Ascending aorta (tissue), 2 donors: ENCODE results near the gene SGIP1. TPM values are rescaled to one million over a fixed set of nuclear protein-coding genes. Genes with fewer than 3 reads are reported as not detected.

Source experiments
- DNase-seq, 2 donors: peaks; one replicate each; pipeline ENCODE4 v3.0.0-alpha.2; 2019; ENCODE audit warnings: low spot score in 2 of 2
- H3K27ac ChIP-seq, 2 donors: fragments of 200-600 bp; sonication (generic); one replicate each; pipeline ENCODE4 v1.5.1; 2016 to 2017; ENCODE audit warnings: mild to moderate bottlenecking in 1 of 2
- H3K27me3 ChIP-seq: fragments of 200-600 bp; sonication (generic); one replicate; pipeline ENCODE4 v1.5.1; 2017
- H3K36me3 ChIP-seq, 2 donors: fragments of 200-600 bp; sonication (generic); one replicate each; pipeline ENCODE4 v1.5.1; 2016
- H3K4me1 ChIP-seq, 2 donors: fragments of 200-600 bp; sonication (generic); one replicate each; pipeline ENCODE4 v1.5.1; 2016 to 2017; ENCODE audit warnings: mild to moderate bottlenecking in 1 of 2
- H3K4me3 ChIP-seq, 2 donors: fragments of 200-600 bp; sonication (generic); one replicate each; pipeline ENCODE4 v1.5.1; 2016 to 2017; ENCODE audit warnings: mild to moderate bottlenecking in 1 of 2
- H3K9me3 ChIP-seq, 2 donors: fragments of 200-600 bp; sonication (generic); one replicate each; pipeline ENCODE4 v1.5.1; 2016
- CTCF ChIP-seq, 3 experiments: fragments of 200-600 bp in 2 of 3; fragments of 450-650 bp in 1 of 3; sonication (generic) in 2 of 3; IDR thresholded peaks; one replicate each; pipeline ENCODE4 v1.5.1; 2016 to 2019; ENCODE audit warnings: antibody characterized with exemption in 3 of 3, mild to moderate bottlenecking in 1 of 3, moderate library complexity in 1 of 3
- intact Hi-C: fragments of 100-400 bp; cut with DNase I; formaldehyde crosslinking; loops from one replicate; pipeline ENCODE4 v1.15.1; 2023
- total RNA-seq: library from RNA; depleted of rRNA; stranded (reverse); fragments of >200 nt; gene quantifications from one replicate; pipeline ENCODE4 v1.1.0, GENCODE V29; 2016

The SGIP1 gene
- total RNA-seq, 1 donor from 2014 or later = 1.6 TPM

- intact Hi-C loops = no loop called here
- Histone ChIP-seq H3K4me3 (no peak overlapping the region), H3K4me1 (no peaks in the 10 kb centered on the region), H3K27ac (no peak overlapping the region), H3K27me3 (no peaks in the 10 kb centered on the region), H3K36me3 (peaks cover 0 to 3% of the 10 kb centered on the region in 2 donors), H3K9me3 (no peaks in the 10 kb centered on the region)
- TF ChIP-seq CTCF (IDR thresholded peaks at IDR 0.05) = no peak
- no peak for DNase-seq
Observed at GRCh38 chr1:66633159-66633558, 99.2 kb downstream of the SGIP1 start.

GRCh38 chr1:66637146-66637545, 103.2 kb downstream of the SGIP1 start:
- intact Hi-C loops = no loop called here
- DNase-seq = no peak
- no peak for TF ChIP-seq CTCF (IDR thresholded peaks at IDR 0.05)
- no peaks in the 10 kb centered on the region for H3K9me3 ChIP-seq
- H3K36me3 ChIP-seq = peaks cover 0 to 2% of the 10 kb centered on the region in 2 donors
- H3K27ac ChIP-seq = no peak overlapping the region
- no peaks in the 10 kb centered on the region for H3K27me3 ChIP-seq
- H3K4me1 ChIP-seq = no peaks in the 10 kb centered on the region
- no peak overlapping the region for H3K4me3 ChIP-seq

GRCh38 chr1:66641891-66642473, 108.0 kb downstream of the SGIP1 start:
- TF ChIP-seq CTCF (IDR thresholded peaks at IDR 0.05) = no peak
- Histone ChIP-seq H3K4me1 (no peaks in the 10 kb centered on the region), H3K36me3 (peaks cover 18 to 19% of the 10 kb centered on the region in 2 donors), H3K9me3 (no peaks in the 10 kb centered on the region), H3K27me3 (no peaks in the 10 kb centered on the region), H3K27ac (no peak overlapping the region), H3K4me3 (no peak overlapping the region)
- no peak for DNase-seq
- intact Hi-C loops = no loop called here

GRCh38 chr1:66642992-66643391, 109.0 kb downstream of the SGIP1 start:
- Histone ChIP-seq H3K36me3 (peaks cover 18 to 23% of the 10 kb centered on the region in 2 donors), H3K4me1 (no peaks in the 10 kb centered on the region), H3K4me3 (no peak overlapping the region), H3K9me3 (no peaks in the 10 kb centered on the region), H3K27me3 (no peaks in the 10 kb centered on the region), H3K27ac (no peak overlapping the region)
- TF ChIP-seq CTCF (IDR thresholded peaks at IDR 0.05) = no peak
- intact Hi-C loops = no loop called here
- DNase-seq = no peak

- DNase-seq = no peak
- Histone ChIP-seq H3K27me3 (no peaks in the 10 kb centered on the region), H3K9me3 (no peaks in the 10 kb centered on the region), H3K4me1 (no peaks in the 10 kb centered on the region), H3K4me3 (no peak overlapping the region), H3K27ac (no peak overlapping the region), H3K36me3 (peaks cover 18 to 24% of the 10 kb centered on the region in 2 donors)
- intact Hi-C loops = no loop called here
- TF ChIP-seq CTCF (IDR thresholded peaks at IDR 0.05) = no peak
Observed at GRCh38 chr1:66644331-66644730, 110.4 kb downstream of the SGIP1 start.
